MM.1S (cell line): Measurements from ENCODE around the gene KANSL3.

Experiments
- DNase-seq: peaks from one replicate; pipeline ENCODE4 v3.0.0-alpha.2; 2015
- H2AFZ ChIP-seq: fragments of 300-600 bp; sonication (generic); 2 replicates; pipeline ENCODE4 v1.6.0; 2016; ENCODE audit warnings: antibody characterized with exemption, low read length
- H3F3A ChIP-seq: fragments of 300-600 bp; sonication (generic); 2 replicates; pipeline ENCODE4 v1.6.1; 2016; ENCODE audit warnings: mild to moderate bottlenecking, antibody characterized with exemption, low read length, moderate library complexity, mixed read lengths; ENCODE audit not compliant: insufficient read depth
- H3K27ac ChIP-seq: fragments of 300-600 bp; sonication (generic); 2 replicates; pipeline ENCODE4 v1.5.1; 2016; ENCODE audit warnings: mild to moderate bottlenecking, low read length
- H3K27me3 ChIP-seq: fragments of 300-600 bp; sonication (generic); replicated peaks from 2 replicates; pipeline ENCODE4 v1.6.0; 2016; ENCODE audit warnings: low read length; ENCODE audit not compliant: insufficient read depth
- H3K36me3 ChIP-seq: fragments of 300-600 bp; sonication (generic); replicated peaks from 2 replicates; pipeline ENCODE4 v1.6.1; 2016; ENCODE audit warnings: mild to moderate bottlenecking, low read length, mixed read lengths; ENCODE audit not compliant: insufficient read depth
- H3K4me1 ChIP-seq: fragments of 300-600 bp; sonication (generic); 2 replicates; pipeline ENCODE4 v1.6.1; 2016; ENCODE audit warnings: low read length, mixed read lengths
- H3K4me2 ChIP-seq: fragments of 300-600 bp; sonication (generic); 2 replicates; pipeline ENCODE4 v1.6.0; 2016; ENCODE audit warnings: low read depth, low read length
- H3K4me3 ChIP-seq: fragments of 300-600 bp; sonication (generic); 2 replicates; pipeline ENCODE4 v1.5.1; 2016; ENCODE audit warnings: low read length, mixed read lengths
- H3K79me2 ChIP-seq: fragments of 300-600 bp; sonication (generic); 2 replicates; pipeline ENCODE4 v1.6.1; 2016; ENCODE audit warnings: mixed run types, low read length, mixed read lengths
- H3K9ac ChIP-seq: fragments of 300-600 bp; sonication (generic); 2 replicates; pipeline ENCODE4 v1.6.1; 2016; ENCODE audit warnings: low read length, mixed read lengths
- H3K9me2 ChIP-seq: fragments of 300-600 bp; sonication (generic); replicated peaks from 2 replicates; pipeline ENCODE4 v1.6.1; 2016; ENCODE audit warnings: mild to moderate bottlenecking, low read length, mixed read lengths; ENCODE audit not compliant: insufficient read depth
- H3K9me3 ChIP-seq: fragments of 300-600 bp; sonication (generic); replicated peaks from 2 replicates; pipeline ENCODE4 v1.6.1; 2016; ENCODE audit warnings: mild to moderate bottlenecking, low read length, mixed read lengths; ENCODE audit not compliant: insufficient read depth
- H4K20me1 ChIP-seq: fragments of 300-600 bp; sonication (generic); 2 replicates; pipeline ENCODE4 v1.6.1; 2016; ENCODE audit warnings: mild to moderate bottlenecking, low read length, moderate library complexity, mixed read lengths; ENCODE audit not compliant: insufficient read depth
- CTCF ChIP-seq: fragments of 300-600 bp; sonication (generic); IDR thresholded peaks from 2 replicates; pipeline ENCODE4 v1.5.1; 2016; ENCODE audit warnings: antibody characterized with exemption, low read length, mixed read lengths
- EZH2 ChIP-seq: fragments of 300-600 bp; sonication (generic); optimal IDR thresholded peaks from 2 replicates; pipeline ENCODE3; 2017; ENCODE audit warnings: low read depth, mild to moderate bottlenecking, antibody characterized with exemption, low read length, mixed read lengths
- EZH2phosphoT487 ChIP-seq: fragments of 300-600 bp; sonication (generic); IDR thresholded peaks from 2 replicates; pipeline ENCODE4 v1.6.1; 2018; ENCODE audit warnings: antibody characterized with exemption, low read length

The KANSL3 gene

GRCh38 chr2:96548558-96549465 is 89.3 kb downstream of the KANSL3 start:
- Histone ChIP-seq H3K9ac (no peak overlapping the region), H3K9me3 (no peaks in the 10 kb centered on the region), H3K9me2 (no peaks in the 10 kb centered on the region), H3K4me2 (no peak overlapping the region), H3K27me3 (no peaks in the 10 kb centered on the region), H3K27ac (peak overlapping the region; percentile 28; the same call in 1 of the 2 replicates), H3K36me3 (peaks cover 32% of the 10 kb centered on the region), H4K20me1 (peaks cover 83% of the 10 kb centered on the region), H2AFZ (no peak overlapping the region), H3F3A (peaks cover 94% of the 10 kb centered on the region), H3K4me1 (peaks cover 46% of the 10 kb centered on the region), H3K79me2 (peaks cover 67% of the 10 kb centered on the region), H3K4me3 (no peak overlapping the region)
- DNase-seq, result no peak
- no peak for TF ChIP-seq EZH2
- no peak for TF ChIP-seq EZH2phosphoT487
- TF ChIP-seq CTCF, result no peak

GRCh38 chr2:96547731-96548171 is 90.4 kb downstream of the KANSL3 start:
- Histone ChIP-seq H4K20me1 (peaks cover 87% of the 10 kb centered on the region), H3K4me1 (peaks cover 53% of the 10 kb centered on the region), H2AFZ (no peak overlapping the region), H3F3A (peaks cover 94% of the 10 kb centered on the region), H3K4me3 (no peak overlapping the region), H3K27me3 (no peaks in the 10 kb centered on the region), H3K79me2 (peaks cover 78% of the 10 kb centered on the region), H3K4me2 (no peak overlapping the region), H3K9me2 (no peaks in the 10 kb centered on the region), H3K9ac (no peak overlapping the region), H3K9me3 (no peaks in the 10 kb centered on the region), H3K36me3 (peaks cover 32% of the 10 kb centered on the region), H3K27ac (peak overlapping the region; percentile 81; the same call in 1 of the 2 replicates)
- DNase-seq, result no peak
- TF ChIP-seq EZH2phosphoT487 (no peak), EZH2 (no peak), CTCF (no peak)

GRCh38 chr2:96547203-96547641 is 90.9 kb downstream of the KANSL3 start:
- H3K27me3 ChIP-seq, result no peaks in the 10 kb centered on the region
- no peak for DNase-seq
- H3K9me2 ChIP-seq, result no peaks in the 10 kb centered on the region
- no peaks in the 10 kb centered on the region for H3K9me3 ChIP-seq
- TF ChIP-seq EZH2phosphoT487, result no peak
- TF ChIP-seq CTCF, result no peak
- no peak for TF ChIP-seq EZH2
- H3K27ac ChIP-seq, result peak overlapping the region; percentile 81; the same call in 1 of the 2 replicates
- peaks cover 32% of the 10 kb centered on the region for H3K36me3 ChIP-seq
- H3K4me2 ChIP-seq, result no peak overlapping the region
- H4K20me1 ChIP-seq, result peaks cover 89% of the 10 kb centered on the region
- H3K4me3 ChIP-seq, result no peak overlapping the region
- peaks cover 83% of the 10 kb centered on the region for H3K79me2 ChIP-seq
- H3F3A ChIP-seq, result peaks cover 94% of the 10 kb centered on the region
- H3K4me1 ChIP-seq, result peaks cover 54% of the 10 kb centered on the region
- no peak overlapping the region for H2AFZ ChIP-seq
- H3K9ac ChIP-seq, result no peak overlapping the region
